GM18870 (cell line): ENCODE data around the gene TFB1M.
"Not testable (repeated sequence)": the region's sequence is repeated elsewhere in the genome, so short reads cannot be mapped to it uniquely, and the experiment has no call there.

ENCODE experiments used
- ATAC-seq: cut with Tn5 transposase; IDR thresholded peaks from one replicate; pipeline ENCODE4 v1.9.1; 2021; ENCODE audit warnings: moderate library complexity; ENCODE audit not compliant: unreplicated experiment

Gene TFB1M

DNA sequence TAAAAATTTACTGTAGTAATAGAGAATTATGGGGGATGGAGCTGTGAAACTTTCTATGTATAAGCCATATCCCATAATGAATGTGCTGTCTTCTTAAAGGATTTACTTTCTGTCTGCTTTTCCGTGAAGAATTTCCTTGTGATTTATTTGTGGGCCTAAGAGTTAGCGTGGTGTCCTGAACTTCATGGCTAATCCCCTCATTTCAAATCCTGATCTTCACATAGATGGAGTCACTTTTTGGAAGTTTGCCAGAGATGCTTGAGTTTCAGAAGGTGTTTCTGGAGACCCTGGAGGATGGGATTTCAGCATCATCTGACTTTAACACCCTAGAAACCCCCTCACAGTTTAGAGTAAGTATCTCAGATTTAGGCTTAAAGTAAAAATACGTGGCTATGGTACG, 69.8 kb downstream of the TFB1M start:
- ATAC-seq, result no peak

DNA sequence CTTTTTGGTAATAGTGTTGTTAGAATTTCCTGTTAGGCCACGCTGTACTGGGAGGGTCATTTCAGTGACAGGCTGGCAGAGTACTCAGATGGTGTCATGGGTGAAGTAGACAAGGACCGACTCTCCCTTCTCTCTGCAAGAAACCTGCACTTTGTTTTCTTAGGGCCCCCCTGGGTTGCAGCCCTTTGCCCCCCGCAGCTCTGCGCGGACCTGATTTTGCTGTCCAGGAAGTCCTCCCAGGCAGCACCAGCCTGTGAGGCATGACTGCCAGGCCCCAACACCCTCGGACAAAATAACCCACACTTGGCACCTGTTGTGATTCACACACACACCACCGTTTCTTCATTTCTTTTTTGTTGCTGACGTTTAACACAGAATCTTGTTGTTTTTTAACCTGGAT, 72.3 kb downstream of the TFB1M start:
- no peak for ATAC-seq

DNA sequence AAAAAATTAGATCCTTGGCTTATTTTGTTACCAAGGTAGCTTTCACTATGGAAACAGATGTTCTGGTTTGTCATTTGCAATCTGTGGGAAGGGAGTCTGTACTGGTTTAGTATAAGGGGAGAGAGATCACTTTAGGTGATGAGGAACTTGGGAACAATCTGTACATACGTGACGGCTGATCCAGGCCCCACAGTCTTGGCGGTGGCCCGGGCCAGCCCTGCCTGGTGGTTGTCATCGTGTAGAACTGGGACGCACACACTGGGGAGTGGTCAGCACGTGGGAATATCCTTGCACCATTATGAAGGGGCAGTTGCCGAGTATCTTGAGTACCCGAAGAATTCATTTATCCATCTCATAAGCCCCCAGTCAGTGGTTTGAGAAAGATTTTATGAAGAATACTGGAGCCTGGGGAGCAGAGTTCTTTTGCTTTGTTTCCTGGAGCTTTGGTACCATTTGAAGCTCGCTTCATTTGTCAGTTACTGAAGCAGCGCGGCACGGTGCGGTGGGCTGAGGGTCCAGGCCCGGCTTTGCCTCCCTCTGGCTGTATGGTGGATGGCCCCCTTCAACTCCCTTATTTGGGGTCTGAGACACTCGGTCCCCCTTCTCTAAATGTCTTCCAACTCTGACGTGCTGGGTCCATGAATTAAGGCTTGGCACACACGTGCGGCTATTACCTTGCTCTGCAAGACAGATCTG, 73.2 kb downstream of the TFB1M start:
- no peak for ATAC-seq

DNA sequence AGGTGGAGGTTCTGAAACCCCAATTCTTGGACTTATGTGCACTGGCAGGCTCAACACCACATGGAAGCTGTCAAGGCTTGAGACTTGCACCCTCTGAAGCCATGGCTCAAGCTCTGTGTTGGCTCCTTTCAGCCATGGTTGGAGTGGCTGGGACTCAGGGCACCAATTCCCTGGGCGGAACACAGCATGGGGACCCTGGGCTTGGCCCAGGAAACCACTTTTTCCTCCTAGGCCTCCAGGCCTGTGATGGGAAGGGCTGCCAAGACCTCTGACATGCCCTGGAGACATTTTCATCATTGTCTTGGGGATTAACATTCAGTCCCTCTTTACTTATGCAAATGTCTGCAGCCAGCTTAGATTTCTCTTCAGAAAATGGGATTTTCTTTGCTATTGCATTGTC, 76.7 kb downstream of the TFB1M start:
- ATAC-seq, result no peak

DNA sequence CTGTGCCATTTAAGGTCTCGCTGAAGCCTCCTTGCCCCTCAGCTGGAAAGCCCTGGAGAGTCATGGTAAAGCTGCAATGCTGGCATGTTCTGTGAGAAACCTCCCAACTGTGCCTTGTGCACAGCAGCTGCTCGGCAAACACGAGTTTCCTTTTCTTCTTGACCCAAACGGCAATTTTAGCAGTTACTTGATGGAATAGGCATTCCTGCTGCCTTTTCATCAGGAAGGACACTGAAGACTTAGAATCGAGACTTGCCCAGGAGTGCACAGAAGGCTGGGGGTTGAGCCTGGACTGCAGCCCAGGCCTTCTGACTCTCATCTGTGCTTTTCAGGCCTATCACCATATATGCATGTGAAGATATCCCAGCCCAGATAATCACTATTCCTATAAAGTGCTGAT, 79.2 kb downstream of the TFB1M start:
- ATAC-seq, result no peak

DNA sequence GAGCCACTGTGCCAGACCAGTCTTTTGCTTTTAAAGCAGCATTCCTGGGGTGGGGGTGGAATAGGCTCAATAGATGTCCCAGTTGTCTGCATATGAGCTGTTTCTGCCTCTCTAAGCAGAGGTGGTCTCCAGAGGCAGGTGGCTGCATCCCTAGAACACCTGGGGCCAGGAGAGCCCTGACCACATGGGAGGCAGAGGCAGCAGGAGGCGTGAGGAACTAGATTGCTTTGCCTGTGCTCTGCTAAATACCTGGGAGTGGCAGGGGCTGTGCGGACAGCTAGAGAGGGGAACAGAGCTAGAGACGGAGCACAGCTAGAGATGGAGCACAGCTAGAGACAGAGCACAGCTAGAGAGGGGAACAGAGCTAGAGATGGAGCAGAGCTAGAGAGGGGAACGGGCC, 79.6 kb downstream of the TFB1M start:
- ATAC-seq, result no peak

DNA sequence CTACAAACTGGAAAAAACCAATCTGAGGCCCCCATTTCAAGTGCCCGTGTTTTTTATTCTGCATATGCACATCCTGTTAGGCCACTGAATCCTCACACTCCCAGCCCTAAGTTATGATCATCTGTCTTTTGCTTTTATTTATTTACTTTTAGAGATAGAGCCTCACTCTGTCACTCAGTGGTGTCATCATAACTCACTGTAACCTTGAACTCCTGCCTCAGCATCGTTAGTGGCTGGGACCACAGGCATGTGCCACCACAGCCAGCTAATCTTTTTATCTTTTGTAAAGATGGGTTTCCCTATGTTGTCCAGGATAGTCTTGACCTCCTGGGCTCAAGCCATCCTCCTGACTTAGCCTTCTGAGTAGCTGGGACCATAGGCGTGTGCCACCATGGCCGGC, 80.1 kb downstream of the TFB1M start:
- ATAC-seq, result no peak

DNA sequence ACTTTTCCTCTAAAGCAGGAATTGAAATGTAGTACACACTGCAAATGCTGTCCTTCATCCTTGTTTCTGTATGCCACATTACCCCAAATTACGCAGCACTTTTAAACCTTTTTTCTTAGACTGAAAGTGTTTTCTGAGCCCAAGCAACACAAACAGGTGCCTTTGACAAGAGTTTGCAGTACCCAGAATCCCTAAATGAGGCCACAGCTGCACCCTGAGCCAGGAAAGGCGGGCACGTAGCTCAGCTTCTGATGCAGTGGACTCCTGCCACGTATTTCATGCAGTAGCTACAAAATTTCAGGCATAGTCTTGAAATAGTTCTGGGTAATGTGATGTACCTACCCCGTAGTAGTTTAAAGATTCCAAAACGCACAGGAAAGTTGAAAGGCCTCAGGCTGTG, 81.4 kb downstream of the TFB1M start:
- ATAC-seq, result no peak

DNA sequence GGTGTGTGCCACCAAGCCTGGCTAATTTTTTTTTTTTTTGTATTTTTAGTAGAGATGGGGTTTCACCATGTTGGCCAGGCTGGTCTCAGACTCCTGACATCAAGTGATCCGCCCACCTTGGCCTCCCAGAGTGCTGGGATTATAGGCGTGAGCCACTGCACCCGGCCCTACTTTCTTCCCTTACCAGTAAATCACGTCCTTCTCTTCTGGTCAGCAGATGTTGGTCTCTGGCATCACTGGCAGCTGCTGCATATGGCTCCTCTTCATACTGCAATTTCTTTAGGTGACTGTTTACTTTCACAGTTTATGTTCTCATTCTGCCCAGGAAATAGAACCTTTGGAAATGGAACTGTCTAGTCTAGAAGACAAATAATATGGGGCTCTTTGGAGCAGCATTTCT, 83.3 kb downstream of the TFB1M start:
- ATAC-seq, result not testable (repeated sequence)

DNA sequence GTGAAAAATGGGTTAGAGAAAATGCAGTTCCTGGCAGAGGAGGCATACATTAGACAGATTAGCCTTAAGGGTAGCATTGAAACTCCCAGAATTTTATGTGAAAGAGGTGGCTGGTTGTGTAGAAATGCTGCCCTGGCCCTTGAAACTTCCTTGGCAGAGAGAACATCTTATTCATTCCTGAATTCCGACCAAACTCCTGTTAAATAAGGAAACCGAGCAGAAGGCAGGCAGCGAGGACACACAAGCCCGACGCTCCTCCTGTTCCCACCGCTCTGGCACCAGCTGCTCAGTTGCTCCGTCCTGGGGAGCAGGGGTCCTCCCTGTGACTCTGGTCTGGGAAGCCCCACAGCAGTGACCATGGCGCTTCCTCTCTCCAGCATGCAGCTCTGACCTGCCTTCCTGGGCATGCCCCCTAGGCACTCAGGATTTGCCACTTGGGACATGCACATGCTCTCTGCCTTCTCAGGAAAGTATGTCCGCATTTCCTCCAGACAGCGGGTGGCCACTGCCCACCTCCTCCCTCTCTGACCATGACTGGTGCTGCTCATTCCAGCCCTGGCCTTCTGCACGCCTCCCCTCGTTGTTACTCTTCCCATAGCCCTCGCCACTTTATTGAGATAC, 85.6 kb downstream of the TFB1M start:
- ATAC-seq, result no peak

DNA sequence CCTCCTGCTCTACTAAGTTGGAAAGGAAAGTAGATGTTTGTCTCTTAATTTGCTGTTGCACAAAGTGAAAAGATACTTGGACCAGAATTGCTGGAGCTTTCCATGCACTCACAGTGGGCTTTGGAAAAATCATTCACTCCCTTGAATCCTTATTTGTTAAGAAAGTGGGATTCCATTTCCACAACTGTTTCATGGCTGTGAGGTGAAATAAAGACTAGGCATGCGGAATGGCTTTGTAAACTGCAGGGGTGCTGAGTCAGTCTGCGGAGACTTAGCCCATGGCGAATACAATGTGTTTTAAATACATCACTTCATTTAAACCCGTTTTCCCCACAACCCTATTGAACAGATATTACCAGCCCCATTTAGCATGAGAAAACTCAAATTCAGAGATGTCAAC, 87.2 kb downstream of the TFB1M start:
- no peak for ATAC-seq

DNA sequence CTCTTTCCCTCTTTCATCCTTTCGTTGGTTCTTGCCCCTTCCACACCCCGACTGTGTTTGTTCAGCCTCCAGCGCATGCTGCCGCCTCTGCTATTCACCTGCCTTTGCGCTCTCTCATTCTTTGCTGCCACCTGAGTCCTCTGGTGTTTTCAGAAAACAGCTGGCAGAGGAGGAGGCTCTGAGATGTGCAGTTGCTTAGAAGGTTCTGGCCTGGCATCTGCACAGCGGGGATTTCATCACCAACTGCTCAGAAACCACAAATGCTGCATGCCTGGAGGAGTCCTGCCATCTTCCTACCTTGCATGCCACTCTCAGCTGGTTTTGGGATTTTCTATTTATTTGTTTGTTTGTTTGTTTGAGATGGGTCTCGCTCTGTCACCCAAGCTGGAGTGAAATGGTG, 89.7 kb downstream of the TFB1M start:
- no peak for ATAC-seq

DNA sequence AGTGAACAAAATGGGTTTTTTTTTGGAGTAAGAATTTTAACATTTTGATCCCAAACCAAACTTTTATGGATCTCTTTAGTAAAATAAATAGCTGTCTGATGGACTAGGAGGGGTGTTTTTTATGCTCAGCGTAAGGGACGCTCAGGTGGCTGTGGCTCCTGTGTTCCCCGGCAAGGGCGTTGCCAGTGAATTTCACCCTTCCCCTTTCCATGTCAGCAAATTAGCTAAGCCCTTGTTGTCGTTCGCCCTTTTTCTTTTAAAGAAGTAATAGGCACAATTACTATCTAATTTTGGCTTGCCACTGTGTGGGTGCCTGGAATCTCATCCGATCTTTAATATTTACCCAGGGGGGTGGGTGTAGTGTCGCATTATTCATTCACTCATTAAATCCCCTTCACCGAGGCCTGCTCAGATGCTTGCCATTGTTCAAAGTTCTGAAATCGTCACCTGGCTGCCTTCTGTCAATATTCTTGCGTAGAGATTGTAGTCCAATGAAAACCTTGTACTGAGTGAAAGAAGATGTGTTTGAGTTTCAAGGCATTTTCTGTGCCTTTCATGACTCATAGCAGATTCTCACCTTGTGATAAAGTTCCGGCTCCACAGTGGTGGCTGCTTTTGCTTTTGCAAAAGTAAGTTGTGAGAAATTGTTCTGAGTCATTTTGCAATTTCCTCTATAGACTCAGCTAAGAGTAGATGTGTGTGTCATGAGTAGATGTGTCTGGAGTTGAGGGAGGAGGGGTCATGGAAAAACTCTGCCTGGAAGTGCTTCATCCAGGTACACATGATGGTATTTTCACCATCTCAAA, 90.4 kb downstream of the TFB1M start:
- peak; percentile 98 for ATAC-seq

DNA sequence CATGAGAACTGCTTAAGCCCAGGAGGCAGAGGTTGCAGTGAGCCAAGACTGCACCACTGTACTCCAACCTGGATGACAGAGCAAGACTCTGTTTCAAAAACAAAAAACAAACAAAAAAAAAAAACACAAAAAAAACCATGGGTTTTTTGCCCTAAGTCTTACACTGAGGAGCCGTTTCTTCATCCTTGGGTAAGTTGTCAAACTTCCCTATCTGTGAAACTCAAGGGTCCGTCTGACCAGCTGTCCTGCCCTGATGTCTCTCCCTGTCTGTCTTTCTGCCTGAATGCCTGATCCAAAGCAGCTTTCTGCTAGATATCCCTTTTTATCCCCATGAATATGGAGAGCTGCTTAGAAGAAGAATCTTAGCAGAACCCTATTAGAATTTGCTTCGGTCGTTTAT, 91.8 kb downstream of the TFB1M start:
- ATAC-seq, result no peak

DNA sequence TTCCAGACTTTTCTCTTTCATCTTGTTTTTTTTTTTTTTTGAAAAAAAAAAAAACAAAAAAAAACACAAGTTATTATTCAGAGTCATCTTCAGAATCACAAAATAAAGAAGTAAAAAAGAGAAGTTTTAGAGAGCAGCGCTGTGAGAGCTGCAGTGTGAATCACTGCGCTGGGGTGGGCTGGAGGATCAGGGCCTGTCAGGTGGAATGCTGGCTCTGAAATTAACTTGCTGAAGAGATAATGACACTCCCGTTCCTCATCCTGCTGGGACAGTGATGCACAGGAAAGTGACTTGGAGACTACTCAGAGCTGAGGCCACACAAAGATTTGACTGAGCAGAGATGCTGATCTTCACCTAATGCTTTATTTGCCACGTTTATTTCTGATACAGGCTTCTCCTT, 93.2 kb downstream of the TFB1M start:
- ATAC-seq, result no peak

DNA sequence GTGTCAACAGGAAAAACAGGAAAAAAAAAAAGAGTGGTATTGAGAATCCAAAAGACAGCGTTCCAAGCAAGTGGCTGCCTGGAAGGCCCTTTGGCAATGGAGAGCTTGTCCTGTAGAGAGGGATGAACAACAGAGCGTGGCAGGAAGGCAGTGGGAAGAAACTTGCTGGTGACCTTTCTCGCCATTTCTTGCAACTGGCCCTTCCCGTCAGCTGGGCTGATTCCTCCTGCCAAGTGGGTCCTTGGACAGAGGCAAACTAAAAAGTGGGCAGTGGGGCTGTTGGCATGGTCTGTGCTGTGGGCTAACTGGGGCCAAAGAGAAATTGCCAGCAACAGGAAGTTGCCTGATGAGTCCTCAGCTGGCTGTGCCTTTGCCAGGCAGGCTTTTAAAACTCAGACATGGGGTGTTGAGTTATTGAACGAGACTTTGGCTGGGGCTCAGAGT, 94.4 kb downstream of the TFB1M start:
- ATAC-seq, result no peak

DNA sequence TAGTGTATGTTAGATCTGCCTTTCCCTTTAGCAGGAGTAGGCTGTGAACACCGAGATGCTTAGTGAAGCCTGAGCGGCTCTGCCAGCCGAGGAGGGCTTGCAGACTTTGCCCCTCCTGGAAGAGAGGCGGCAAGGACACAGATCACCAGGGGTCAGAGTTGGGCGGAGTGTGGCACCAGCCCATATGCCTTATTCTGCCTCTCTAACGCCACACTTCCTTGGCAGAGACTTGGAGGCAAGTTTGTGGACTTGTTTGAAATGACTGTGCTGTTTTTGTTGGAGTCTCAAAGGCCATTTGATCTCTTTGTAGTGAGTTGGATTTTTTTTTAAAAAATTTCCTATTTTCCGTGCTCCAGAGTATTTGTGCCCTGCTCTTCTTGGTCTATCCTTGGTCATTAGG, 95.0 kb downstream of the TFB1M start:
- ATAC-seq, result no peak

DNA sequence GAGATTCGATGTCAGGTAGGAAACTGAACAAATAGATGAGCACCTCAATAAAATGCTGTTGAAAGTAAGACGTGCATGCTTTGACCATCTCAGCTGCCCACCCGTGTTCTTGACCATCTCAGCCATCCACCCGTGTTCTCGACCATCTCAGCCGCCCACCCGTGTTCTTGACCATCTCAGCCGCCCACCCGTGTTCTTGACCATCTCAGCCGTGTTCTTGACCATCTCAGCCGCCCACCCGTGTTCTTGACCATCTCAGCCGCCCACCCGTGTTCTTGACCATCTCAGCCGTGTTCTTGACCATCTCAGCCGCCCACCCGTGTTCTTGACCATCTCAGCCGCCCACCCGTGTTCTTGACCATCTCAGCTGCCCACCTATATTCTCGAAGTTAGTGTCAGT, 95.6 kb downstream of the TFB1M start:
- ATAC-seq, result not testable (repeated sequence)

DNA sequence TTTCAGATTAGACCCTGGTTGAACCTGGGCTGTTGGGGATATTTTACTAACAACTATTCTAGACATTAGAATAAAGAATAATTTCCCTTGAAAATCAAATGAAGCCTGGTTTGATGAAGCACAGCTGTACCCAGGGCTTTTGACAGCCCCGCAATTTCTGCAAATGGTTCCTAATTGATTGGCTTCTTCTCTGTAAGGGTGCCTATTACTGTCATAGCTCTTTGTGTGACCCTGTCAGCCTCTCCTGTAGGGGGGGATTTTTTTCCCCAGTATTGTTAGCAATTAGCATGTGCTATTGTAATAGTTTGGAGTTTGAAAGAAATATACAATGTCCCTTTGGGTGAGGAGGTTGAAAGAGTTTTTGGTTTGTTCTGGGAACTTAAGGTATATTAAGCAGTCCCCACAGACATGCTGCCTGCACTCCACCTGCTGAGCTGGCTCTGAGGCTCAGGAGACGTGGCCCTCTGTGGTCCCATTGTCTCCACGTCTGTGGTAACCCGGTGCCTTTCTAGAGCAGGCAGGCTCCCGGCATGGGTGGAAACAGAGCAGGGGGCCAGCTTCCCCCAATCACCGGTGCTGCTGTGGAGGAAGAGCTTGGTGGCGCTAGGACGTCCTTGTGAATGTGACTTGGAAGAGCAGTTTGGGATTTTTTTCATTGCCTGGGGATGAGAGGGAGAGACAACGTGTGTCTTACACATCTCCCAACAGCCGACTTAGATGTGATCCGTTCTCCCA, 97.8 kb downstream of the TFB1M start:
- no peak for ATAC-seq

DNA sequence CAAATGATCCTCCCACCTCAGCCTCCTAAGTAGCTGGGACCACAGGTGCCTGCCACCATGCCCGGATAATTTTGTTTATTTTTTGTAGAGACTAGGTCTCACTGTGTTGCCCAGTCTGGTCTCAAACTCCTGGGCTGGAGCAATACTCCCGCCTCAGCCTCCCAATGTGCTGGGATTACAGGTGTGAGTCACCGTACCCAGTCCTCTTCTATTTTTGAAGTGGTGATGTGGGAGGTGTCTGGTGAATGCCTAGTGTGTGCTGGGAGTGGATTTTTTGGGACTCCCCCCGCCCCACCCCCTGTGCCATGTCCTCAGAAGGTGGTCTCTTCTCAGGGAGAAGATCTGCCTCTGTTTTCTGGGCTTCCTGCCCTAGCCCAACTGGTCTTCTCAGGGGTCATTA, 98.4 kb downstream of the TFB1M start:
- no peak for ATAC-seq

DNA sequence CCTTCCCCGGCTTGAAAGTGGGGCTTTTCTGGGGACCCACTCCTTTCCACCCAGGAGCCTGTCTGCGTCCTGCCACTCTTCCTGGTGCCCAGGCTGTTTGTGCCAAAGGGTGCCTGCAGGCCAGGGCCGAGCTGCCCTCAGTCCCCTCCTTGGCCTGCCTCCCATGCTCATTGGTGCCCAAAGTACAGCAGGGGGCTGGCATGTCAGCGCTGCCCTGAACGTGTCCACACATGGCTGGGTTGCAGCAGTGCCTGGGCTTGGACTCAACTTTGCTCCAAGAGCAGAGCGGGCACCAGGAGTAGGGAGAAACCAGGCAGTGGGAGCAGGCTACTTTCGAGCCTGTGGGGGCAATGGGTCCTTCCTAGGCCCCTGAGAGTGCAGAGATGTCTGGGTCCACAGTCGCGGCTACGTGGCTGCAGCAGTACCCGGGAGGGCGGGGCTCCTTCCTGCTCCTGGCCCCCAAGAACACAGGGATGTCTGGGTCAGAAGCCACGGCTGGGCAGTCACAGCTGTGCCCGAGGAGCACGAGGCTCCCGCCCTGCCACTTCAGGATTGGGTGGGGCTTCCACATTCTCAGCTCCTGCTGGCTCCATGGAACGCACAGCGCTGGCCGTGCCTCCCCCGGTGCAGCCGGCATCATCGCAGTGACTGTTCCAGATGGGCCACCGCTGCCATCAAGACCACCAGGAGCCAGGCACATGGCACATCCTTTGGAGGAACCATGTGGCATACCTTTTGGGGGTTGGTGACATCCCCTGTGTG, 100.5 kb downstream of the TFB1M start:
- no peak for ATAC-seq
